WI38 (cell line): ENCODE results near the gene MOBP.

Experiments used
- H3K4me3 ChIP-seq: 2 replicates; pipeline ENCODE4 v1.5.1; 2011; ENCODE audit warnings: low read depth, mild to moderate bottlenecking, control low read depth, low read length
- TF ChIP-seq, protein P1 (sequence below): IDR thresholded peaks from 2 replicates; pipeline ENCODE4 v1.5.1; 2012; ENCODE audit warnings: low read depth, mild to moderate bottlenecking, control low read depth, low read length

The MOBP gene

DNA sequence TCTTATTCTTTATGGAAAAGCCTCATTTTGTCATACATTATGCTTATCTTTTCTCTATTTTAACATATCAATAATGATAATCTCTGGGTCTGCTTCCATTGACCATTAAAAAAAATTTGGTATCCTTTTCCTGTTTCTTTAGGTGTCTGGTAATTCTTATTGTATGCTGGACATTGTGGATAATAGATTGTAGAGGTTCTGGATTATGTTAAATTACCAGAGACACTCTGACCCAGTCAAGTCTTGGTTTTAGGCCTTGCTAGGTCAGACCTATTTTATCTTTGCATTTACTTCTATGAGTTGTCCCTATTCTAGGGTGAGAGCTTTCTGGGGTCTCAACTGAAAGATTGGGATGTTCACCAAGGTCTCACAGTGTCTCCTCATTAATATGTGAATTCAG, 9.3 kb downstream of the MOBP start:
- H3K4me3 ChIP-seq: no peak overlapping the region
- TF ChIP-seq, protein P1, sequence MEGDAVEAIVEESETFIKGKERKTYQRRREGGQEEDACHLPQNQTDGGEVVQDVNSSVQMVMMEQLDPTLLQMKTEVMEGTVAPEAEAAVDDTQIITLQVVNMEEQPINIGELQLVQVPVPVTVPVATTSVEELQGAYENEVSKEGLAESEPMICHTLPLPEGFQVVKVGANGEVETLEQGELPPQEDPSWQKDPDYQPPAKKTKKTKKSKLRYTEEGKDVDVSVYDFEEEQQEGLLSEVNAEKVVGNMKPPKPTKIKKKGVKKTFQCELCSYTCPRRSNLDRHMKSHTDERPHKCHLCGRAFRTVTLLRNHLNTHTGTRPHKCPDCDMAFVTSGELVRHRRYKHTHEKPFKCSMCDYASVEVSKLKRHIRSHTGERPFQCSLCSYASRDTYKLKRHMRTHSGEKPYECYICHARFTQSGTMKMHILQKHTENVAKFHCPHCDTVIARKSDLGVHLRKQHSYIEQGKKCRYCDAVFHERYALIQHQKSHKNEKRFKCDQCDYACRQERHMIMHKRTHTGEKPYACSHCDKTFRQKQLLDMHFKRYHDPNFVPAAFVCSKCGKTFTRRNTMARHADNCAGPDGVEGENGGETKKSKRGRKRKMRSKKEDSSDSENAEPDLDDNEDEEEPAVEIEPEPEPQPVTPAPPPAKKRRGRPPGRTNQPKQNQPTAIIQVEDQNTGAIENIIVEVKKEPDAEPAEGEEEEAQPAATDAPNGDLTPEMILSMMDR: no peak

DNA sequence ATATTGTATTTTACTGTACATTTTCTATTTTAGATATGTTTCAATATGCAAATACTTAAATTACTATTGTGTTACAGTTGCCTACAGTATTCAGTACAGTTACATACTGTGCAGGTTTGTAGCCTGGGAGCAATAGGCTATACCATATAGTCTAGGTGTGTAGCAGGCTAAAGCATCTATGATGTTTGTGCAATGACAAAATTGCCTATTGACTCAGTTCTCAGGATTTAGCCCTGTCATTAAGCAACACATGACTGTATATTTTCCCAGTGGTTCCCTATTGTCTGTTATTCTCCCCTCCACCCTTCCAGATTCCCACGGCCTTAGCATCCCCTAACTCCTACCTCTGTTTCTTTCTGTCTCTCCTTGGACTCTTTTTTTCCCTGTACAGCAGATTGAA, 10.7 kb downstream of the MOBP start:
- TF ChIP-seq, protein P1: no peak
- H3K4me3 ChIP-seq: no peak overlapping the region

DNA sequence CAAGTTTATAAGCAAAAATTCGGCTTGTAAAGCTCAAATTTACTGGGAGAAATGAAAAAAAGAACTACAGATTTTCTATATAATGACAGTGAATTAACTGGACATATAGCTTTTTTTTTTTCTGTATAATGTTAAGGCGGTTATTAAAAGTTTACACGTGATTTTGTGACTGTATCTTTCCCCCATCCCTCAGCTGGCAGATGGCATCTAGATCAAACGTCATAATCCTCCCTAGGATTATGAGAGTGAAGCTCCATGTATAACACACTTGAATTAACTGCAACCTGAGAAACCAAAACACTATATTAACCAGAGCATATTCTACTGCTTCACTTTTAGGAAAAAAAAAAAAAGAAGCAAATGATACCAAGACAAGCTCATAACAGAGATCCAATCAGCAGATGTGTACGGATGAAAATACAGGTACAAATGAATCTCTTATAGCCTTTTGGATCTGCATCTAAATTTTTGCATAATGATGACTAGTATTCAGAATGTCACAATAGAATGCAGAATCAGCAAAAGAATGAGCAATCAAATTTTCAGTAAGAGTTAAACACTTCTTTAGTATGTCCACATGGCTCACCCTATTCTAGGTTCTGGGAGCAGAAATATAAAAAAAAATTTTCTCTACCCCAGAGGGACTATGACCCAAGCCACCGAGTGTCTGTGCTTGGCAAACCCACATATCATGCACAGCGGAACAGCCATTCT, 12.4 kb downstream of the MOBP start:
- no peak overlapping the region for H3K4me3 ChIP-seq
- TF ChIP-seq, protein P1: no peak

DNA sequence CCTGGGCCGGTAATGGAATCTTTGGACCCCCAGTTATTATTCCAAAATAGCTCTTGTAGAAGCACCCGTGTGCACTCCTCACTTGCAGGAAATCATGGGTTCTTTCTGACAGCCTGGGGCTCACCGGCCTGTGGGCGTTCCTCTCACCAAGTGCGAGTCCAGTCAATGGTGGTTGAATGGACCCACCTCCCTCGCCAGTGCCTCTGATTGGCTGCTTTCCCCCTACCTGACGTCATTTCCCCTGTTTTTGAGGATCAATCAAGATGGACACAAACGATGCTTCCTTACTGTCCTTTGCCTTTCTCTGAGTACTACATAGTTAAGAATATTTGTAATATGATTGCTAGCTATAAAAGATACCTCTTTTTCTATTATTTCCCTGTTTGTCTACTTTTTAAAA, 18.1 kb downstream of the MOBP start:
- H3K4me3 ChIP-seq: no peak overlapping the region
- TF ChIP-seq, protein P1: no peak

DNA sequence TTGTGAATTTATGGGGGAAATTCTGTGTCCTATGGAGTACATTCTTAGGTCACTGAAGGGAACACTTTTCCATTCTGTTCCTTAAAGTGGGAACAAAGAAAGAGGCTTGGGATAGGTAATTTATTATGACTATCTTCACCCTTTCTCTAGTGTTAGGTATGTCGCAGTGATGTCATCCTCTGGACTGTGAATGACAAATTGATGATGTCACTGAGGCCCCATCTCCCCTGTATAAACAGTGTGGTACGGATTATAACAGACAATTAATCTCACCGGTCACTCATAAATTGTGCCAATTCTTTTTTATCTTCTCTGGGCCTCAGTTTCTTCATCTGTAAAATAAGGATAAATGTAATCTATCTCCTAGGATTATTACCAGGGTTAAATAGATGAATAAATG, 23.5 kb downstream of the MOBP start:
- no peak overlapping the region for H3K4me3 ChIP-seq
- TF ChIP-seq, protein P1: no peak

DNA sequence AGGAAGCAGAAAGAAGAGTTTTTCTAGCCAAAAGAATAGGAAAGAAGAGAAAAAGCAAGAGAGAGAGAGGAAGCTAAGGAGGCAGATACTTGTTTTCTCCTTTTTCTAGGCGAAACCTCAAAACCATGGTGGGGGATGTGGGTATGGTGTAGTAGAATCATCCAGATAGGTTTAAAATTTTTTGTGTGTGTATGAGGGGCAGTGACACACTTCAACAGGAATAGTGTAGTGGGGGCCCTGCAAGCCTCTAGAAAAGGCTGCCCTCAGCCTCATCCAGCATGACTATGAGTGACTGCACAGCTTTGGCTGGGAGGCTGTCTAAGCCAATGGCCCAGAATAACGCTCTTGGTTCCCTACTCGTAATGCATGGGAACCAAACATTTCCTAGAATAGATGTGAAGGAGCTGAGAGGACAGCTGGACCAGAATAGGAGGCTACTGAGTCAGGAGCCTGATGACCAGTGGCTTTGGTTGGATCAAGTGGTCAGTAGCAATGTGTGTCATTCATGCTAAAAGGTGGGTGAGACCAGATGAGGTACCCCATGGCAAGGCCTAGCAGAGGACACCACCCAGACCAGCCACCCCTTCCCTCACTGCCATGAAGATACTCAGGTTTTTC, 24.4 kb downstream of the MOBP start:
- H3K4me3 ChIP-seq: no peak overlapping the region
- TF ChIP-seq, protein P1: no peak

DNA sequence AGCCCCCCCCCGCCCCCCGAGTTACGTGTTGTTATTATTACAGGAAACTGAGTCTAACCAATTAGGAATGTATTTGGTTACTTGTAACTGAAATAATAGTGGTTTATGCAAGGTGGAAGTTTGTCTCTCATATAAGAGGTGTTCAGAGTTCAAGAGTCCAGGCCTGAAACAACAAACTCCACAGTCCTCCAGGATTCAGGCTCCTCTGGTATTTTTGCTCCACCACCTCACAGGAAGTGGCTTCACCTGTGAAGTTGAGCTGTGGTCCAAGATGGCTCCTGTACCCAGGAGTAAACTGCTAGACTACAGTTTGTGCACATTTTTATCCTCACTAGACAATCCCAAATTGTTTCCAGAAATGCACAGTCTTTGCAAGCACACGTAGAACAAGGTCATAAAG, 27.3 kb downstream of the MOBP start:
- TF ChIP-seq, protein P1: no peak

More for the DNA sequence above, 27.3 kb downstream of the MOBP start:
- no peak overlapping the region for H3K4me3 ChIP-seq
